B cell (primary cell): ENCODE measurements around the gene NUDT16L1.

Experiments
- EZH2 ChIP-seq: IDR thresholded peaks from 2 replicates; pipeline ENCODE4 v1.6.1; 2012; ENCODE audit warnings: borderline replicate concordance, low read depth, mild to moderate bottlenecking, moderate library complexity, low read length; ENCODE audit not compliant: insufficient read depth, poor library complexity, severe bottlenecking
- TF ChIP-seq, protein P1 (sequence below): fragments of 200-600 bp; IDR thresholded peaks from one replicate; pipeline ENCODE4 v1.8.0; 2022; ENCODE audit warnings: antibody characterized with exemption, mild to moderate bottlenecking

DNA sequence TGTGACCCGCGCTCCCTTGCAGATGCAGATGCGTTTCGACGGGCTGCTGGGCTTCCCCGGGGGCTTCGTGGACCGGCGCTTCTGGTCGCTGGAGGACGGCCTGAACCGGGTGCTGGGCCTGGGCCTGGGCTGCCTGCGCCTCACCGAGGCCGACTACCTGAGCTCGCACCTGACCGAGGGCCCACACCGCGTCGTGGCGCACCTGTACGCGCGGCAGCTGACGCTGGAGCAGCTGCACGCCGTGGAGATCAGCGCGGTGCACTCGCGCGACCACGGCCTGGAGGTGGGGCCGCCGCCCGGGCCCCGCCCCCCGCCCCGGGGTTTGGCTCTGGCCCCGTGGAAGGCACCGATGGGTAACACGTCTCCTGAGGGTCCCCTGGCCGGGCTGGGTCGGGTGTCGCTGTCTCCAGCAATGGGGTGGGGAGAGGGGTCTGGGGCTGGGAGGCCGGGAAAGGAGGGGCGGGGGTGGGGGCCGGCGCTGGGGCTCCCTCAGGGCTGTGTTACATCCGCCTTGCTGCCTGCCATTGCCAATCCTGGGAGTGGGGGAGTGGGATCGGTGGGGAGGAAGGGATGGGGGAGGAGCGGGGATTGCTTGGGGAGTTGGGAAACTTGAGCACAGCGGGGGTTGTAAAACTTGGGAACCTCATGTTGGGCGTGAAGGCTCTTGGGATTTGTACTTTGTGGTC lies 737 bp downstream of the NUDT16L1 start:
- TF ChIP-seq, protein P1, sequence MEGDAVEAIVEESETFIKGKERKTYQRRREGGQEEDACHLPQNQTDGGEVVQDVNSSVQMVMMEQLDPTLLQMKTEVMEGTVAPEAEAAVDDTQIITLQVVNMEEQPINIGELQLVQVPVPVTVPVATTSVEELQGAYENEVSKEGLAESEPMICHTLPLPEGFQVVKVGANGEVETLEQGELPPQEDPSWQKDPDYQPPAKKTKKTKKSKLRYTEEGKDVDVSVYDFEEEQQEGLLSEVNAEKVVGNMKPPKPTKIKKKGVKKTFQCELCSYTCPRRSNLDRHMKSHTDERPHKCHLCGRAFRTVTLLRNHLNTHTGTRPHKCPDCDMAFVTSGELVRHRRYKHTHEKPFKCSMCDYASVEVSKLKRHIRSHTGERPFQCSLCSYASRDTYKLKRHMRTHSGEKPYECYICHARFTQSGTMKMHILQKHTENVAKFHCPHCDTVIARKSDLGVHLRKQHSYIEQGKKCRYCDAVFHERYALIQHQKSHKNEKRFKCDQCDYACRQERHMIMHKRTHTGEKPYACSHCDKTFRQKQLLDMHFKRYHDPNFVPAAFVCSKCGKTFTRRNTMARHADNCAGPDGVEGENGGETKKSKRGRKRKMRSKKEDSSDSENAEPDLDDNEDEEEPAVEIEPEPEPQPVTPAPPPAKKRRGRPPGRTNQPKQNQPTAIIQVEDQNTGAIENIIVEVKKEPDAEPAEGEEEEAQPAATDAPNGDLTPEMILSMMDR, result no peak
- no peak for TF ChIP-seq EZH2
